VCaP (cell line): ENCODE data around the gene MIF.
A peak's percentile ranks its signal among the peaks of the same experiment; 100 is the strongest.

Experiments used
- H3K27ac ChIP-seq: fragments of 450-650 bp; 2 replicates; pipeline ENCODE4 v1.5.1; 2017
- CTCF ChIP-seq: fragments of 450-650 bp; conservative IDR thresholded peaks from 2 replicates; pipeline ENCODE4 v1.5.1; 2017; ENCODE audit warnings: mild to moderate bottlenecking, moderate library complexity

Gene MIF

DNA sequence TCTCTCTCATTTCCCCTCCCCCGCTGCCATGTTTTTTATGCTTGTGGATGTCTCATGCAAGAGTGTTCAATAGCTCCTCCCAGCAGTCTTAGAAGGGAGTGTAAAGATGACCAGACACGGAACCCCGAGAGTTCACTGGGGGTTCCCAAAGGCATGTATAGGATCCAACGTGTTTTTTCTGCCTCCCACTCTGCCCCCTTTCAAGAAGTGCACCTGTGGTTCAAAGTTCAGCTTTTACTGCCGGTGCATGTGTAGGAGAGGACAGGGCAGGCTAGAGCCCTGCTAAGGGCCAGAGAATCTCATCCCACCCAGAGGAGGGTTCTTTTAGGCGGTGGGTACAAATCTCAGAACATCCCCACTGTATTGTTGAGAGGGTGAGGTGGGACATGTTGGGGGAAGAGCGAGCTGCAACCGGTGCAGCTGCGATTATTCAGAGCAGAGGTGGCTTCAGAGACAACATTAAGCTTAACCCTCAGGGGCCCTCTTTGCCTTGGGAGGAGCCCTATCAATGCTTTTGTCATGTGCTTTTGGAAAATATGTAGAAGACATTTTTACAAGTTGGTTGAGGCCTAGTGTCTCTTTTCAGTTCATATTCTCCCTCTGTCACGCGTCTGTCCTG, 14.5 kb downstream of the MIF start:
- H3K27ac ChIP-seq: no peak overlapping the region
- no peak for TF ChIP-seq CTCF

DNA sequence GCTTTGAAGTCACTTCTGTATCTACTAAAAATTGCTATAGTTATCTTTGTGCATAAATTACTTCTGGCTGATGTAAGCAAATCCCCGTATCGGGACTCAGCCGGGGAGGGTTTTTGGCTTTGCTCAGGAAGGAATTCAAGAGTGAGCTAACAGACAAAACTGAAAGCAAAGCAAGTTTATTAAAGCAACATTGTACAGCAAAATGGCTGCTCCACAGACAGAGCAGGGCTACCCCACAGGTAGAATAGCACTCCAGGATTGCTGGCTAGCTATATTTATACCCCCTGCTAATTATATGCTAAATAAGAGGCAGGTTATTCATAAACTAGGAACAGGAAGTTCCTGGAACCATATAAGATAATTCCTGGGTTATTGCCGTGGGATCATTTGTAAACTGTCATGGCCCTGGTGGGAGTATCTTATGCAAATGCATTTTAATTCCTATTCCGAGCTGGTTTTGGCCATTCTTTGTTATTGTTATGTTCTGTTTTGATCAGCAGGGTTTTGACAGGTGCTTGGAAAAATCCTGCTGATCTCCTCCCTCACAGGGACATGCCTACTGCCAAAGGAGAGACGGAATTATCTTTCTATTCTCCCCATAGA, 15.2 kb downstream of the MIF start:
- H3K27ac ChIP-seq: no peak overlapping the region
- no peak for TF ChIP-seq CTCF

GRCh38 chr22:23910496-23911190, 16.5 kb downstream of the MIF start:
- no peak for TF ChIP-seq CTCF
- H3K27ac ChIP-seq: no peak overlapping the region

- no peak for TF ChIP-seq CTCF
- H3K27ac ChIP-seq: no peak overlapping the region
These were observed 17.3 kb downstream of the MIF start for GRCh38 chr22:23911318-23911980.

DNA sequence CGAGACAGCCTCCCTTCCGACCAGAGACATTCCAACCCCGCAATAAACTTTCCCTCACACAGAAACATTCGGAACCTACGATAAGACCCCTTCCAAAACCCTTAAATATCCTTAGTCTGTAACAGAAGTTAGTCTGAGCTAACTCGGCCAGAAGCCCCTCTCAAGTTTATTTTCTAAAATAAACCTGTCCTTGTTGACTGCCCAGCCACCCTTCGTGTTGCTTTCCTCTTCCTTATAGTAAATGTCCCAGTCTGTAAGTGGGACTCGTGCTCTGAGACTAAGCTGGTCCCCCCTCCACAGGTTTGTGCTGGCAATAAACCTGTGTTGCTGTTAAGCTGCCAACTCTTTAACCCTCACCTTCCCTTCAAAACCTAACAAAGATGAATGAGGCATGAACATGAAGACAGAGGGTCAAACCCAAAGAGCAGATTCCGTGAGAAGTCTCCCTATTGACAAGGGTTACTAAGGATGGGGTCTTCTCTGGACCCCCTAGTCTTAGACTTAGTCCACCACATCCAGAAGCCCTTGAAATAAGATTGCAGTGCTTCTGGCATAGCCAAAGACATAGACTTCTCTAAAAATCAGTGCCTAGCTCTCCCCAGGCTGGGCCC, 18.2 kb downstream of the MIF start:
- no peak overlapping the region for H3K27ac ChIP-seq
- TF ChIP-seq CTCF: no peak

- no peak for TF ChIP-seq CTCF
- H3K27ac ChIP-seq: peak overlapping the region; percentile 86
These were observed 19.1 kb downstream of the MIF start for GRCh38 chr22:23913306-23913660.
